Right lobe of liver (tissue), 6 donors: ENCODE results near the gene CCDC167. TPM values are rescaled to one million over a fixed set of nuclear protein-coding genes. Genes with fewer than 3 reads are reported as not detected.

ENCODE experiments used
- ATAC-seq, 4 donors: fragments of 200-7000 bp; cut with Tn5 transposase; one replicate each; pipeline ENCODE4 v1.9.1; 2020; ENCODE audit warnings: mild to moderate bottlenecking in 4 of 4, moderate library complexity in 4 of 4
- DNase-seq, 3 donors: peaks; one replicate each; pipeline ENCODE4 v3.0.0-alpha.2; 2020
- H3K27ac ChIP-seq, 3 donors: fragments of 200-600 bp; one replicate each; pipeline ENCODE4 v1.8.0; 2022
- H3K27me3 ChIP-seq, 2 donors: fragments of 200-600 bp; one replicate each; pipeline ENCODE4 v1.8.0; 2022
- H3K36me3 ChIP-seq, 4 donors: fragments of 200-600 bp; sonication (generic) in 1 of 4; one replicate each; pipeline versions ENCODE4 v1.5.1 to v1.8.0; 2017 to 2022; ENCODE audit warnings: control low read depth in 1 of 4
- H3K4me1 ChIP-seq, 4 donors: fragments of 200-600 bp; sonication (generic) in 1 of 4; one replicate each; pipeline versions ENCODE4 v1.5.1 to v1.8.0; 2017 to 2022; ENCODE audit warnings: control low read depth in 1 of 4
- H3K4me3 ChIP-seq, 3 donors: fragments of 200-600 bp; one replicate each; pipeline ENCODE4 v1.8.0; 2022
- H3K9me3 ChIP-seq, 4 donors: fragments of 200-600 bp; sonication (generic) in 1 of 4; one replicate each; pipeline versions ENCODE4 v1.5.1 to v1.8.0; 2017 to 2022; ENCODE audit warnings: control low read depth in 1 of 4
- CTCF ChIP-seq, 4 donors: fragments of 200-600 bp in 3 of 4; fragments of 450-650 bp in 1 of 4; IDR thresholded peaks; one replicate each; pipeline versions ENCODE4 v1.5.1 to v1.8.0; 2016 to 2022; ENCODE audit warnings: antibody characterized with exemption in 4 of 4, mild to moderate bottlenecking in 2 of 4
- POLR2A ChIP-seq: fragments of 450-650 bp; IDR thresholded peaks from one replicate; pipeline ENCODE4 v1.6.1; 2017; ENCODE audit warnings: antibody characterized with exemption, mild to moderate bottlenecking
- WGBS: methylation state at CpG from one replicate; pipeline ENCODE4 v1.1.6; 2018; ENCODE audit warnings: low coverage, low lambda C conversion rate; ENCODE audit not compliant: insufficient coverage; ENCODE audit errors: missing lambda C conversion rate; 5-methylcytosine and 5-hydroxymethylcytosine counted together
- intact Hi-C, 2 donors: fragments of 100-400 bp; cut with DNase I; formaldehyde crosslinking; loops; one replicate each; pipeline versions ENCODE4 v1.11.2 to v1.14.1; 2022
- total RNA-seq, 6 experiments: library from RNA; depleted of rRNA in 2 of 6; stranded (reverse); fragments of >200 nt in 2 of 6; fragmentation: NEBNext Ultra II Directional in 3 of 6; extraction: Animal tissue kit (Norgen Biotek cat#: 25700) in 3 of 6; gene quantifications; one replicate each; pipeline versions ENCODE4 v1.1.0 to v1.2.4, GENCODE V29; 2016 to 2023
- donor health status: DM: no; HTN: yes; CAD: no.
- donor health status: DM: no; HTN: no; CAD: no.
- donor health status: DM: no; HTN: no; CAD: no.
- donor health status: DM: no; HTN: yes; CAD: no.
- donor health status: DM: no; HTN: yes; CAD: no.

The CCDC167 gene
- total RNA-seq, 6 experiments from 2014 or later, result 16.5 to 103 (median 26.9) TPM

GRCh38 chr6:37540390-37540789 lies 40.7 kb upstream of the CCDC167 start:
- no peak for ATAC-seq
- DNase-seq, result no peak
- Histone ChIP-seq H3K27me3 (no peaks in the 10 kb centered on the region), H3K4me1 (peaks cover 0 to 8% (median 0%) of the 10 kb centered on the region in 4 donors), H3K4me3 (no peak overlapping the region), H3K36me3 (no peaks in the 10 kb centered on the region), H3K27ac (no peak overlapping the region), H3K9me3 (no peaks in the 10 kb centered on the region)
- TF ChIP-seq CTCF (IDR thresholded peaks at IDR 0.05), result no peak
- TF ChIP-seq POLR2A, result no peak
- intact Hi-C loops, result no loop called here
- WGBS, result 66% methylated on average over 4 of the region's 4 CpGs

- Histone ChIP-seq H3K36me3 (no peaks in the 10 kb centered on the region), H3K4me3 (no peak overlapping the region), H3K27ac (no peak overlapping the region), H3K4me1 (peaks cover 0 to 8% (median 0%) of the 10 kb centered on the region in 4 donors), H3K9me3 (no peaks in the 10 kb centered on the region), H3K27me3 (no peaks in the 10 kb centered on the region)
- intact Hi-C loops, result no loop called here
- no peak for TF ChIP-seq POLR2A
- TF ChIP-seq CTCF (IDR thresholded peaks at IDR 0.05), result no peak
- WGBS, result 0% methylated on average over 2 of the region's 4 CpGs
- DNase-seq, result no peak
- ATAC-seq, result no peak
These were observed 40.3 kb upstream of the CCDC167 start for GRCh38 chr6:37540029-37540352.

GRCh38 chr6:37539171-37540028 lies 39.7 kb upstream of the CCDC167 start:
- no peaks in the 10 kb centered on the region for H3K27me3 ChIP-seq
- DNase-seq (no peak), ATAC-seq (no peak)
- no peak overlapping the region for H3K4me3 ChIP-seq
- H3K9me3 ChIP-seq, result no peaks in the 10 kb centered on the region
- no peaks in the 10 kb centered on the region for H3K36me3 ChIP-seq
- intact Hi-C loops, result no loop called here
- no peak for TF ChIP-seq CTCF (IDR thresholded peaks at IDR 0.05)
- no peak for TF ChIP-seq POLR2A
- WGBS, result 66% methylated on average over 4 of the region's 9 CpGs
- H3K27ac ChIP-seq, result no peak overlapping the region
- peaks cover 0 to 8% (median 0%) of the 10 kb centered on the region in 4 donors for H3K4me1 ChIP-seq

- H3K27me3 ChIP-seq, result no peaks in the 10 kb centered on the region
- intact Hi-C loops, result no loop called here
- no peaks in the 10 kb centered on the region for H3K36me3 ChIP-seq
- H3K4me1 ChIP-seq, result peaks cover 0 to 8% (median 0%) of the 10 kb centered on the region in 4 donors
- H3K4me3 ChIP-seq, result no peak overlapping the region
- TF ChIP-seq POLR2A (no peak), CTCF (IDR thresholded peaks at IDR 0.05) (peak; percentile 21 to 44 (median 26))
- no peaks in the 10 kb centered on the region for H3K9me3 ChIP-seq
- DNase-seq (no peak), ATAC-seq (peak; percentile 65 to 81 (median 68))
- WGBS, result no CpG with 5 or more reads among the region's 6 CpGs
- no peak overlapping the region for H3K27ac ChIP-seq
These were observed 38.4 kb upstream of the CCDC167 start for GRCh38 chr6:37538107-37538506.
